HG03378 (cell line): ENCODE data around the gene FOXO3.
"Not testable (repeated sequence)": the region's sequence is repeated elsewhere in the genome, so short reads cannot be mapped to it uniquely, and the experiment has no call there.

Source experiments
- ATAC-seq: cut with Tn5 transposase; IDR thresholded peaks from one replicate; pipeline ENCODE4 v1.9.1; 2021; ENCODE audit warnings: mild to moderate bottlenecking, moderate library complexity; ENCODE audit not compliant: unreplicated experiment

Gene FOXO3

DNA sequence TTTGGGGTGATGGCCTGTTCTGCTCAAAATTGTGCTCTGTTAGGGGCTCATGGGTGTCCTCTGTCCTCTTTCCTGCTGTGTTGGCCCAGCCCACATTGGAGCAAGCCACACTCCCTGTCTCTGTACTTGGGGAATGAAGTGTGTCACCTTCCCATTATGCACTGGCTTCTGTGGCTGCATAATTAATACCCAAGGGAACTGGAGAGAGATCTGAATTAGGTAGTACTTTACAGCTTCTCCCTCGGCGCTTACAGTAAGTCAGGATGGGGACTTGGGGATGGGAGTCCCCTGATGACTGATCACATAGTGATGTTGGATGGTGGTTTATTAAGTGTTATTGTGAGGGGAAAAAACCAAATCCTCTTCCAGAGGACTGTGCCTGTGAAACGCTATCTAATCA, 116.6 kb downstream of the FOXO3 start:
- ATAC-seq = no peak

GRCh38 chr6:108677894-108678293, 117.2 kb downstream of the FOXO3 start:
- no peak for ATAC-seq

GRCh38 chr6:108680314-108680713, 119.6 kb downstream of the FOXO3 start:
- ATAC-seq = not testable (repeated sequence)

DNA sequence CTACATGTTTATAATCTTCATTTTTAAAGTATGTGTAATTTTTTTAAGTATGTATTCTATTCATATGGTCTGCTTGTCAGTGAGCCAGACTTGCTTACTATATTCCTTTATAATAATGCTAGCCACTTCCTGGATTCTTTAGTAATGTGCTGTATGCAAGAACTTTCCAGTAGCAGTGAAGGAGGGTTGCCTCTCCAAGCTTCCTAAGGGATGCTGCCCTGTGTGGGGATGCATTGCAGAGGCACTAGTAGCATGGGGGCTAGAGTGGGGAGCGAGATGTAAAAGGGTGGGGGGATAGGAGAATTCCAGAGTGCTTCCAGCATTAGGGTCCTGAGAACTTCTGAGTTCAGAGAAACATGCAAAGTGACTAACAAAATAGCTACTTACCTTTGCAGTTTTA, 121.0 kb downstream of the FOXO3 start:
- not testable (repeated sequence) for ATAC-seq

- not testable (repeated sequence) for ATAC-seq
These were observed 121.8 kb downstream of the FOXO3 start for GRCh38 chr6:108682383-108683119.

DNA sequence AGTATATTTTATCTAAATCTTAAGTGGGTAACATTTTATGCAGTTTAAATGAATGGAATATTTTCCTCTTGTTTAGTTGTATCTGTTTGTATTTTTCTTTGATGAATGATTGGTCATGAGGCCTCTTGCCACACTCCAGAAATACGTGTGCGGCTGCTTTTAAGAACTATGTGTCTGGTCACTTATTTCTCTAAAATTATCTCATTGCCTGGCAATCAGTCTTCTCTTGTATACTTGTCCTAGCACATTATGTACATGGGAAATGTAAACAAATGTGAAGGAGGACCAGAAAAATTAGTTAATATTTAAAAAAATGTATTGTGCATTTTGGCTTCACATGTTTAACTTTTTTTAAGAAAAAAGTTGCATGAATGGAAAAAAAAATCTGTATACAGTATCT, 123.3 kb downstream of the FOXO3 start:
- not testable (repeated sequence) for ATAC-seq

- ATAC-seq = no peak
These were observed 124.1 kb downstream of the FOXO3 start for GRCh38 chr6:108684771-108685329.

DNA sequence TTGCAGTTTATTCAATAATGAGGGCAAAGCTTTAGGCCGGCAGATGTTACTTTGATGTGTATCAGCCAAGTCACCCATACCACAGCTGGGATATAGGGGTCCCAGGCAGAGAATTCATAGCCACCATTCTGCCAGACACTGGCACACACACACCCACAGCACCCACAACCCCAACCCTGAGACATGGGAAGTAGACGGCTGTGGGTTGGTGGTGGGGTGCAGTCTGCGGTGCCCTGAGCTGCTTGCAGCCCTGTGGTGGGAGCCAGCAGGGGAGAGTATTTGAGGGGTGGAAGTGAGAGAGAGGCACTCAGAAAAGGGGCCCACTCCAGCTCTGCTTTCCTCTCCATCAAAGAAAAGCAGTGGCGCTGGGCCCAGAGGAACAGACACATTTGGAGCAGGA, 125.3 kb downstream of the FOXO3 start:
- ATAC-seq = no peak

- ATAC-seq = no peak
These were observed 126.2 kb downstream of the FOXO3 start for GRCh38 chr6:108686896-108687295.

DNA sequence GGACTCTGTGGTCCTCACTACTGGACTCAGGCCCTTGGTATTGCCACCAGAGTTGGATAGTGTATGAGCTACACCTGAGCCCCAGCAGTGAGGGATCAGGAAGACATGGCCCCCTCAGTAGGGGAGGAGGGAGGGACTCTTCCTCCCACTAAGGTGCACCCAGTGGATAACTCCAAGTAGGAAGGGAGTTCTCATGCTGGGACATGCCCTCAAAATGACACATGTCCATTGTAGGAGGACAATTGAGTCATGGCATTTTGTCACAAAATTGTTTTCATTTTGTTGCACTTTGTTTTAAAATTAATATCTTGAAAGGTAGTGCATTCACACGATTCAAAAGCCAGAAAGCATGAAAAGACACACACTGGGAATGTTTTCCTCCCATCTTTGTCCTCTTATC, 127.2 kb downstream of the FOXO3 start:
- no peak for ATAC-seq

- ATAC-seq = no peak
These were observed 128.8 kb downstream of the FOXO3 start for GRCh38 chr6:108689272-108690161.

- no peak for ATAC-seq
These were observed 129.8 kb downstream of the FOXO3 start for GRCh38 chr6:108690326-108691049.

DNA sequence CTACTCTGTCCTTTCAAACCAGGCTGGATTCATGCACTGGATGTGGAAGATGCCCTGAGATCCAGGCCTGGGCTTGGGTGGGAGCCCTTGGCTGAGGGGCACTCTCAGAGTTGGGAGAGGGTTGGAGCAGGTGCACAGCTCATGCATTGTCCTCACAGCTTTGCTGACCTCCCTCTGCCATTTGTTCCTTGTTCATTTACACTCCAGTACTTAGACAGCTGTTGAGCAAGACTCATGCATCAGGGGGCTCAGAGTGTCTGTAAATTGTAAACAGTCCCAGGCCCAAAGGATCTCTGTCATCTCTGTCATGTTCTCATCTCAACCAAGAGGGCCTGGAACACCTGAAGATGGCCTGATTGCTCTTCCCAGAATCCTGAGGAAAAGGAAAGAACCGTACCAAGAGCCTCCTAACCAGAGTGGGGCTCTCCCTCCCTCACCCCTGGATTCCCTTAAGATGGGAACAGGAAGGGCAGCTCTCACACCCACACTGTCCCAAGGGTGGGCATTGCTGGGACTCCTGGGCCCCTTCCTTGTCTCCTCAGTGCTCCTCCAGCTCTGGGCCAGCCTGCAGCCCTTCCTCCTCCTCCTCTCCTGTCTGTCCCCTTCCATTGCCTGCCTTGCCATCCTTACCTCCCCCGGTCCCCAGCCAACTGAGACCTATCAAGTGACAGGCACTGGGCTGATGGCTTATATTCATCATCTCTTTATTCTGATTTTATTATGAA, 132.9 kb downstream of the FOXO3 start:
- no peak for ATAC-seq

DNA sequence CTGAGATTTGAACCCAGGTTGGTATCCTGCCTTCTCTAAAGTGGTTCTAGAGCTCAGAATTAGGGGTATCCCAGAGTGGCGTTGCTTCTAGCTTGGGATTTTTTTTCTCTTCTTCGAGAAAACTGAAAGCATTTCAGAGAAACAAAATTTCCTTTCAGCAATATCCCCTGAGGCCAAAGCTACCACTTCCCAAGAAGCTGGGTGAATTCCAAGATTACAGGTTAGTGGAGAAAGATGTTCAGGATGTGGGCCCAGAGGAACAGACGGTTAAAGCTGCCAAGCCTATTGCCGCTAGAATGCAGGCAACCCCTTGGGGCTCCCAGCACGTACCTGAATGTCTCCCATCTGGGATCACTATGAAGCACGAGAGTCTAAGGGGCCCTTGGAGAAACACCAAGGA, 134.1 kb downstream of the FOXO3 start:
- ATAC-seq = no peak

DNA sequence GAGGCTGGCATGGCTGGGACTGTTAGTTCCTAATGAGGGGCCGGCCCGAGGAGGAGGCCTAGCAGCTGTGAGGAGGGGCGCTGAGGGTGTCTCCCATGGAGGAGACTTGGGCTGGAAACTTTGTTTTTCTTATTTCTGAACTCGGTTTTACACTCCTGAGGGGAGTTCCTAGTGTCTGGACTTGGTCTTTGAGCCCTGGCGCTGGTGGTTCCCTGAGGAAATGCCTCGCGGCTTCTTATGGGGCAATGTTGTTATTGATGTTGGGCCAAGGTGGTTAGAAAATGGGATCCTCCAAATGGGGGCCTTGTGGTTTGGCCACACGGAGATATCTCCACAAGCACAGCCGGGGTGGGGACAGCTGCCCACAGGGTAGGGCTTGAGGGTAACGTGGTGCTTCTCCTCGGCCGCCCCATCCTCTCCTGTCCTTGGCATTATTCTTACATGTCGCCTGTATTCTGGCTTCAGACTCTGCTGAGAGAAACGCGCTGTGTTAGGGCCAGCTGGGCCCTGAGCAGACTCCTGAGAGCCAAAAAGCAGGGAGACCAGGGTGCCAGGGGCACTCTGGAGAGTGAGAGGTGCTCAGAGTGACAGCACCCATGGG, 136.9 kb downstream of the FOXO3 start:
- no peak for ATAC-seq

- ATAC-seq = no peak
These were observed 138.0 kb downstream of the FOXO3 start for GRCh38 chr6:108698593-108699289.

- no peak for ATAC-seq
These were observed 138.7 kb downstream of the FOXO3 start for GRCh38 chr6:108699290-108700041.

DNA sequence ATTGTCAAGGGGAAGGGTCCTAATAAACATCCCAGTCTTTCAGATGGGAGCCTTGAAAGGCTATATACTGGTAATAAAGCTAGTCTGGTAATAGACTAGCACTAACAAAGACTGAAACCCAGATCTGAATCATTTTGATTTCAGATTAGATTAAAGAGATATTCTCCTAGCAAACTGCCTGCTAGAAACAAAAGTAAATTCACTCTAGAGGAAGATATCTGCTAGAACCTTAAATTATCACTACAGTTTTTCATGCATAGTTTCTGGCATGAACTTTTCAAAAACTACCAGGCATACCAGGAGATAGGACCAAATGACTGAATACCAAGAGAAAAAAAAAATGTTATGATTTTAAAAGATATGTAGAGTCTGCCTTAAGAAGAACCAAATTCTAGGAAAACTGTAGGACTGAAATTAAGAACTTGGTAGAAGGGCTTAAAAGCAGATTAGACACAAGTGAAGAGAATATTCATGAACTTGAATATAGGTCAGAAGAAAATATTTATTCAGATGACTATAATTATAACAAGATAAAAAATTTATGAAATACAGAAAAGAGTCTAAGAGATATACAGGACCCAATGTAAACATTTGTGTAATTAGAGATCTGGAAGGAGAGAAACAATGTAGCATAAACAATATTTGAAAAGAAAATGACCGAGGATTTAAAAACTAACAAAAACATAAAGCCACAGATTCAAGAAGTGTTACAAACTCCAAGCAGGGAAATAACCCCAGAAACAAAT, 141.6 kb downstream of the FOXO3 start:
- ATAC-seq = no peak
